NCI-H1694 treated with DMSO at 0.1 percent for 48 hours (cell line): ENCODE results near the gene PPP1R3E.
A peak's percentile ranks its signal among the peaks of the same experiment; 100 is the strongest.
"Not testable (repeated sequence)": the region's sequence is repeated elsewhere in the genome, so short reads cannot be mapped to it uniquely, and the experiment has no call there.

Experiments
- DNase-seq: peaks from one replicate; lab custom pipeline; 2025; lab: John Stamatoyannopoulos, UW

Gene PPP1R3E

GRCh38 chr14:23302290-23303225, at the start of gene PPP1R3E:
Gene PPP1R3E (minus strand): TSS chr14:23302859. CDS start chr14:23302576, 283 bp downstream.
- peak; percentile 51 for DNase-seq

GRCh38 chr14:23351681-23352505, 49.2 kb upstream of the PPP1R3E start:
- no peak for DNase-seq

GRCh38 chr14:23349156-23349845, 46.6 kb upstream of the PPP1R3E start:
- DNase-seq, result no peak

GRCh38 chr14:23348297-23348655, 45.6 kb upstream of the PPP1R3E start:
- no peak for DNase-seq

- no peak for DNase-seq
Observed at GRCh38 chr14:23347406-23348296, 45.0 kb upstream of the PPP1R3E start.

GRCh38 chr14:23346693-23347405, 44.2 kb upstream of the PPP1R3E start:
- no peak for DNase-seq

- DNase-seq, result no peak
Observed at GRCh38 chr14:23345987-23346692, 43.5 kb upstream of the PPP1R3E start.

GRCh38 chr14:23344481-23344880, 41.8 kb upstream of the PPP1R3E start:
- DNase-seq, result no peak

- DNase-seq, result no peak
Observed at GRCh38 chr14:23339506-23340268, 37.0 kb upstream of the PPP1R3E start.

- DNase-seq, result no peak
Observed at GRCh38 chr14:23335623-23336022, 33.0 kb upstream of the PPP1R3E start.

GRCh38 chr14:23327947-23328744, 25.5 kb upstream of the PPP1R3E start:
- DNase-seq, result peak; percentile 79

GRCh38 chr14:23326491-23327332, 24.1 kb upstream of the PPP1R3E start:
- DNase-seq, result no peak

- not testable (repeated sequence) for DNase-seq
Observed at GRCh38 chr14:23325746-23326145, 23.1 kb upstream of the PPP1R3E start.

GRCh38 chr14:23324993-23325392, 22.3 kb upstream of the PPP1R3E start:
- DNase-seq, result no peak

- DNase-seq, result no peak
Observed at GRCh38 chr14:23324455-23324846, 21.8 kb upstream of the PPP1R3E start.

- DNase-seq, result no peak
Observed at GRCh38 chr14:23323838-23324454, 21.3 kb upstream of the PPP1R3E start.
